ENCODE measurements around the gene PRRG2. TPM values are rescaled to one million over a fixed set of nuclear protein-coding genes. Genes with fewer than 3 reads are reported as not detected.

Gene PRRG2
- total and polyA plus RNA-seq, 9 of the 15 experiments (the other 6 are each of a cell fraction or from before 2014, with no cell fraction given) = 0.06 to 1.1 (median 0.33) TPM

GRCh38 chr19:49640113-49640898 is 59.2 kb downstream of the PRRG2 start, which contains the start of gene RRAS (continued):
- TF ChIP-seq E2F4 (CRISPR knock-in tag; IDR thresholded peaks at IDR 0.05; ENCODE audit: low read depth) (no peak), ZNF583 (CRISPR knock-in tag; IDR thresholded peaks at IDR 0.05) (no peak), SIN3A (IDR thresholded peaks at IDR 0.05; ENCODE audit: borderline replicate concordance in 2 of 2, control insufficient read depth in 1 of 2, low read depth in 2 of 2, low read length in 2 of 2) (0 out of 4 replicates have a peak, but pooled peaks of 1 of the 2 experiments have one; percentile 21), TCF15 (CRISPR knock-in tag; IDR thresholded peaks at IDR 0.05) (no peak), RBBP5 (IDR thresholded peaks at IDR 0.05; ENCODE audit: borderline replicate concordance, insufficient read depth, low read length, poor library complexity, severe bottlenecking) (peak; percentile 20), SIN3B (IDR thresholded peaks at IDR 0.05; ENCODE audit: low read depth) (no peak), PHF20 (IDR thresholded peaks at IDR 0.05; ENCODE audit: partially characterized antibody) (no peak), JUN (IDR thresholded peaks at IDR 0.05; ENCODE audit: borderline replicate concordance, low read depth, low read length) (peak; percentile 93), JUN (CRISPR knock-in tag; IDR thresholded peaks at IDR 0.05; ENCODE audit: borderline replicate concordance) (peak; percentile 96), BACH1 (tag; IDR thresholded peaks at IDR 0.05) (no peak), ZFX (CRISPR knock-in tag; IDR thresholded peaks at IDR 0.05) (peak; percentile 80), NFATC3 (IDR thresholded peaks at IDR 0.05) (no peak), CREB1 (IDR thresholded peaks at IDR 0.05) (no peak), CREB1 (CRISPR knock-in tag; IDR thresholded peaks at IDR 0.05) (peak; percentile 70; the same call in 1 of the 2 replicates), NFIC (IDR thresholded peaks at IDR 0.05) (peak; percentile 92), GATAD2A (IDR thresholded peaks at IDR 0.05) (peak; percentile 70), HCFC1 (IDR thresholded peaks at IDR 0.05; ENCODE audit: low read depth, low read length) (peak; percentile 51), ARID1B (IDR thresholded peaks at IDR 0.05) (peak; percentile 66; the same call in 1 of the 2 replicates), RBFOX2 (IDR thresholded peaks at IDR 0.05; ENCODE audit: low read depth, low read length) (peak; percentile 89), HINFP (tag; conservative IDR thresholded peaks at IDR 0.05; ENCODE audit: low read depth) (no peak), MBD2 (IDR thresholded peaks at IDR 0.05; ENCODE audit: borderline replicate concordance, low read depth) (peak; percentile 66), SRSF9 (IDR thresholded peaks at IDR 0.05; ENCODE audit: borderline replicate concordance, low read depth, low read length) (no peak), SUPT5H (IDR thresholded peaks at IDR 0.05) (peak; percentile 89), TRIM25 (IDR thresholded peaks at IDR 0.05; ENCODE audit: borderline replicate concordance) (no peak), CBFA2T3 (IDR thresholded peaks at IDR 0.05) (no peak), ZNF668 (CRISPR knock-in tag; IDR thresholded peaks at IDR 0.05) (no peak)
